Hepatocyte (in vitro differentiated cells): ENCODE results near the gene BAG5. TPM values are rescaled to one million over a fixed set of nuclear protein-coding genes. Genes with fewer than 3 reads are reported as not detected.

Experiments used
- DNase-seq: peaks from one replicate; pipeline ENCODE4 v3.0.0-alpha.2; 2016; ENCODE audit warnings: low spot score
- H2AFZ ChIP-seq: fragments of 200-600 bp; sonication (generic); 2 replicates; pipeline ENCODE4 v1.6.0; 2016; ENCODE audit warnings: antibody characterized with exemption, mild to moderate bottlenecking
- H3K27ac ChIP-seq: fragments of 200-600 bp; sonication (generic); 2 replicates; pipeline ENCODE4 v1.5.1; 2016; ENCODE audit warnings: mild to moderate bottlenecking
- H3K27me3 ChIP-seq: fragments of 200-600 bp; sonication (generic); 2 replicates; pipeline ENCODE4 v1.6.1; 2016
- H3K36me3 ChIP-seq: fragments of 200-600 bp; sonication (generic); replicated peaks from 2 replicates; pipeline ENCODE4 v1.5.1; 2016; ENCODE audit warnings: low read depth; ENCODE audit not compliant: insufficient read depth
- H3K4me1 ChIP-seq: fragments of 200-600 bp; sonication (generic); 2 replicates; pipeline ENCODE4 v1.5.1; 2016; ENCODE audit warnings: mild to moderate bottlenecking, moderate library complexity; ENCODE audit not compliant: insufficient read depth
- H3K4me2 ChIP-seq: fragments of 200-600 bp; sonication (generic); 2 replicates; pipeline ENCODE4 v1.6.0; 2016
- H3K4me3 ChIP-seq: fragments of 200-600 bp; sonication (generic); 2 replicates; pipeline ENCODE4 v1.5.1; 2016; ENCODE audit warnings: mild to moderate bottlenecking
- H3K79me2 ChIP-seq: fragments of 200-600 bp; sonication (generic); 2 replicates; pipeline ENCODE4 v1.6.0; 2017; ENCODE audit warnings: mild to moderate bottlenecking
- H3K9me2 ChIP-seq: fragments of 200-600 bp; sonication (generic); replicated peaks from 2 replicates; pipeline ENCODE4 v1.6.0; 2017; ENCODE audit warnings: mild to moderate bottlenecking; ENCODE audit not compliant: insufficient read depth
- H3K9me3 ChIP-seq: fragments of 200-600 bp; sonication (generic); 2 replicates; pipeline ENCODE4 v1.5.1; 2016; ENCODE audit warnings: low read depth, mild to moderate bottlenecking
- H4K20me1 ChIP-seq: fragments of 200-600 bp; sonication (generic); 2 replicates; pipeline ENCODE4 v1.6.0; 2016; ENCODE audit warnings: mild to moderate bottlenecking; ENCODE audit not compliant: insufficient read depth, poor library complexity, severe bottlenecking
- EZH2 ChIP-seq: fragments of 200-600 bp; sonication (generic); IDR thresholded peaks from 2 replicates; pipeline ENCODE4 v1.6.1; 2016; ENCODE audit warnings: antibody characterized with exemption, mild to moderate bottlenecking, borderline replicate concordance
- EZH2phosphoT487 ChIP-seq: fragments of 200-600 bp; sonication (generic); IDR thresholded peaks from one replicate; pipeline ENCODE4 v1.6.1; 2018; ENCODE audit warnings: antibody characterized with exemption, mild to moderate bottlenecking, low read depth, moderate library complexity; ENCODE audit not compliant: unreplicated experiment, severe bottlenecking
- WGBS: methylation state at CpG from one replicate; pipeline ENCODE4 v1.1.6; 2016; ENCODE audit warnings: low lambda C conversion rate; ENCODE audit errors: missing lambda C conversion rate; 5-methylcytosine and 5-hydroxymethylcytosine counted together
- polyA plus RNA-seq: library from polyadenylated mRNA; unstranded; fragments of >200 nt; fragmentation: Nextera tagmentation; extraction: Ambion mirVana; gene quantifications from 2 replicates; pipeline ENCODE4 v1.2.1, GENCODE V29; 2016
- total RNA-seq: library from RNA; depleted of rRNA; stranded (reverse); fragments of >200 nt; gene quantifications from 2 replicates; pipeline ENCODE4 v1.2.3, GENCODE V29; 2014
- TF ChIP-seq, protein P1 (sequence below): fragments of 200-600 bp; sonication (generic); IDR thresholded peaks from 2 replicates; pipeline ENCODE4 v1.5.1; 2016; ENCODE audit warnings: antibody characterized with exemption, mild to moderate bottlenecking; ENCODE audit not compliant: poor library complexity

The BAG5 gene
- total and polyA plus RNA-seq, 2 experiments from 2014 or later: 13.9 to 27.4 TPM

DNA sequence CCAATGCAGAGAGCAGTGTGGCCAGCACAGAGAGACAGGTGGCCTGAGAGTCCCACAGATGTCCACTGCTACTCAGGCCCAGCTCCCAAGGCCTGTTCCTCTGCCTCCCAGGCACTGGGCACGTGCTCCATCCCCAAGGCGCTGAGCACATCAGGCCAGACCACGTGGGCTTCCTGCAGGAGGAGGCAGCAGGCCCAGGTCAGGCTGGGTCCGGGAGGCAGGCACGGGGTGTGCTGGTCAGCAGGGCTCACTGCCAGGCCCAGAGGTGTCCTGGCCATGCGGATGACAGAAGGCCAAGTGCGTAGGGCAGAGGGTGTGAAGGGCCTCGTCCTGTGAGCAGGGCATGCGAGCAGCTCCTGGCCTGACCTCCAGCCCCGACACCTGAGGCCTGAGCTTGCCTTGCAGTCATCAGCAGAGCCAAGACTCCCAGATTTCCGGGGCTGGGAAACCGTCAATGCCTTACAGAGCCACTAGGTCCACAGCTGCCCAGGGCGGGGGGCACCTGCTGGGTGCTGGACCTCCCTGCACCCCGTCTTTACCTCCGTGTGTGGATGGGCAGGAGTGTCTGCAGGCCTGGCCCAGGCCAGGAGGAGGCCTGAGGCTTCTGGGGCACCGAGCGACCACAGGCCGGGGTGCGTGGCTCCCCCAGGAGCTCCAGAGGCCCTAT is 18.6 kb downstream of the BAG5 start:
- Histone ChIP-seq H2AFZ (no peak overlapping the region), H3K27ac (no peak overlapping the region), H3K79me2 (no peaks in the 10 kb centered on the region), H3K4me1 (peaks cover 34% of the 10 kb centered on the region), H3K9me3 (no peaks in the 10 kb centered on the region), H3K27me3 (no peaks in the 10 kb centered on the region), H3K36me3 (no peaks in the 10 kb centered on the region), H4K20me1 (no peaks in the 10 kb centered on the region), H3K4me2 (no peak overlapping the region), H3K4me3 (no peak overlapping the region), H3K9me2 (no peaks in the 10 kb centered on the region)
- WGBS: 82% methylated on average over 13 of the region's 19 CpGs
- DNase-seq: no peak
- no peak for TF ChIP-seq EZH2phosphoT487
- TF ChIP-seq EZH2: no peak
- TF ChIP-seq, protein P1, sequence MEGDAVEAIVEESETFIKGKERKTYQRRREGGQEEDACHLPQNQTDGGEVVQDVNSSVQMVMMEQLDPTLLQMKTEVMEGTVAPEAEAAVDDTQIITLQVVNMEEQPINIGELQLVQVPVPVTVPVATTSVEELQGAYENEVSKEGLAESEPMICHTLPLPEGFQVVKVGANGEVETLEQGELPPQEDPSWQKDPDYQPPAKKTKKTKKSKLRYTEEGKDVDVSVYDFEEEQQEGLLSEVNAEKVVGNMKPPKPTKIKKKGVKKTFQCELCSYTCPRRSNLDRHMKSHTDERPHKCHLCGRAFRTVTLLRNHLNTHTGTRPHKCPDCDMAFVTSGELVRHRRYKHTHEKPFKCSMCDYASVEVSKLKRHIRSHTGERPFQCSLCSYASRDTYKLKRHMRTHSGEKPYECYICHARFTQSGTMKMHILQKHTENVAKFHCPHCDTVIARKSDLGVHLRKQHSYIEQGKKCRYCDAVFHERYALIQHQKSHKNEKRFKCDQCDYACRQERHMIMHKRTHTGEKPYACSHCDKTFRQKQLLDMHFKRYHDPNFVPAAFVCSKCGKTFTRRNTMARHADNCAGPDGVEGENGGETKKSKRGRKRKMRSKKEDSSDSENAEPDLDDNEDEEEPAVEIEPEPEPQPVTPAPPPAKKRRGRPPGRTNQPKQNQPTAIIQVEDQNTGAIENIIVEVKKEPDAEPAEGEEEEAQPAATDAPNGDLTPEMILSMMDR: no peak

DNA sequence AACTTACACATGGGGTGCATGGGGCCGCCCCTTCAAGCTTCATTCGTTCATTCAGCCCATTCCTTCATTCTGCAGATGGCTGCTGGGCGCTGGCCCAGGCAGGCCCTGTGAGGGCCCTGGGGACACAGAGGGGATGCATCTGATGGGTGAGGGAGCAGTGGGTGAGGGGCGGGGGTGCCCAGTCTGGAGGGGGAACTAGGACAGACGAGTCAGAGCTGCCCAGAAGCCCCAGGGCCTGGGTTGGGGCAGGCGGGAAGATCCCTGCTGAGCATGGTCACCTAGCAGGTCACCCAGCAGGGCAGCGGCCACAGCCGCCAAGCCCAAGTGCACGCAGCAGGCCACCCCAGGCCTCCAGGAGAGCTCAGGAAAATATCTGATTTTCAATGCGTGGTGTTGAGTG is 19.3 kb downstream of the BAG5 start:
- 77% methylated on average over 6 of the region's 10 CpGs for WGBS
- Histone ChIP-seq H2AFZ (peak overlapping the region; percentile 40), H3K4me1 (peaks cover 34% of the 10 kb centered on the region), H3K79me2 (no peaks in the 10 kb centered on the region), H3K4me2 (peak overlapping the region; percentile 72), H3K4me3 (no peak overlapping the region), H3K36me3 (no peaks in the 10 kb centered on the region), H3K27ac (peak overlapping the region; percentile 82), H3K9me3 (no peaks in the 10 kb centered on the region), H3K27me3 (no peaks in the 10 kb centered on the region), H4K20me1 (no peaks in the 10 kb centered on the region), H3K9me2 (no peaks in the 10 kb centered on the region)
- TF ChIP-seq, protein P1: no peak
- no peak for TF ChIP-seq EZH2phosphoT487
- no peak for DNase-seq

DNA sequence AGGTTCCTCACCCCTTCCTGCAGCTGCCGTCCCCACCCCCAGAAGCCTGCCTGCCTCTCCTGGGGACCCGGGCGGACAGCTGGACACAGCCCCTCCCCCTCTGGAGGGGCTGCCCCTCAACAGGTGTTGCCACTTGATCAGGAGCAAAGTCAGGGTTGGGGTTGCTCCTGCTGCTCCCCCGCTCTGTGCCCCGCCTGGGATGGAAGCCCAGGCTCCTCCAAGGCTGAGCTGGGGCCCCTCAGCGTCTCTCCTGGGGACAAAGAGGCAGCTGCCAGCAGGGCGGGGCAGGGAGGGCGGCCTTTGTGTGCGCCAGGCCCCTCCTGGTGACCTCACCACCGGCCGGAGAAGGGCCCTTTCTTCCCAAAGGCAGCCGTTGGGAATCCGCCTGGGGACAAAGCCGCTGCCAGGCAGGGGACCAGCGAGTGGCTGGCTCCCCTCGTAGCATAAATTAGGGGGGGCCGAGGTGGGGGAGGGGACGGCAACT is 19.8 kb downstream of the BAG5 start:
- no peaks in the 10 kb centered on the region for H4K20me1 ChIP-seq
- WGBS: 18% methylated on average over 13 of the region's 18 CpGs
- H3K4me1 ChIP-seq: peaks cover 34% of the 10 kb centered on the region
- peak overlapping the region; percentile 72 for H3K4me2 ChIP-seq
- no peaks in the 10 kb centered on the region for H3K36me3 ChIP-seq
- no peaks in the 10 kb centered on the region for H3K9me2 ChIP-seq
- peak overlapping the region; percentile 40 for H2AFZ ChIP-seq
- peak; percentile 77 for DNase-seq
- peak overlapping the region; percentile 82 for H3K27ac ChIP-seq
- no peaks in the 10 kb centered on the region for H3K79me2 ChIP-seq
- H3K27me3 ChIP-seq: no peaks in the 10 kb centered on the region
- no peak for TF ChIP-seq EZH2phosphoT487
- TF ChIP-seq, protein P1: no peak
- TF ChIP-seq EZH2: no peak
- no peaks in the 10 kb centered on the region for H3K9me3 ChIP-seq
- H3K4me3 ChIP-seq: no peak overlapping the region
